ENCODE data around the gene ZBTB2.
A peak's percentile ranks its signal among the peaks of the same experiment; 100 is the strongest.

ZBTB2 gene
- 6.2 to 24.3 (median 15.5) reads per million in 17 experiments for total RNA-seq

- DNase-seq, result peak; percentile 48 to 79 (median 68)
Measured at GRCh38 chr6:151391471-151392413, at the start of gene ZBTB2. TSS of gene ZBTB2 (minus strand) at chr6:151391559. CDS start at chr6:151373637, 17,922 bp downstream.

- peak in 3 of 4 experiments; percentile 18 to 51 (median 33) for DNase-seq
Measured at GRCh38 chr6:151440930-151441329, 49.6 kb upstream of the ZBTB2 start.

- DNase-seq, result no peak
Measured at GRCh38 chr6:151440498-151440897, 49.1 kb upstream of the ZBTB2 start.

- no peak for DNase-seq
Measured at GRCh38 chr6:151437401-151437800, 46.0 kb upstream of the ZBTB2 start.

- no peak for DNase-seq
Measured at GRCh38 chr6:151436802-151437201, 45.4 kb upstream of the ZBTB2 start.

- peak in 3 of 4 experiments; percentile 14 to 39 (median 31) for DNase-seq
Measured at GRCh38 chr6:151436300-151436699, 44.9 kb upstream of the ZBTB2 start.

- DNase-seq, result no peak
Measured at GRCh38 chr6:151434369-151434768, 43.0 kb upstream of the ZBTB2 start.

GRCh38 chr6:151432651-151433050, 41.3 kb upstream of the ZBTB2 start:
- no peak for DNase-seq

- no peak for DNase-seq
Measured at GRCh38 chr6:151431337-151431736, 40.0 kb upstream of the ZBTB2 start.

GRCh38 chr6:151430886-151431285, 39.5 kb upstream of the ZBTB2 start:
- no peak for DNase-seq

- no peak for DNase-seq
Measured at GRCh38 chr6:151428093-151428735, 36.9 kb upstream of the ZBTB2 start.

GRCh38 chr6:151425561-151425960, 34.2 kb upstream of the ZBTB2 start:
- DNase-seq, result no peak

GRCh38 chr6:151422981-151423380, 31.6 kb upstream of the ZBTB2 start:
- no peak for DNase-seq

- DNase-seq, result no peak
Measured at GRCh38 chr6:151417477-151417876, 26.1 kb upstream of the ZBTB2 start.

GRCh38 chr6:151414641-151415260, 23.4 kb upstream of the ZBTB2 start:
- DNase-seq, result no peak

- no peak for DNase-seq
Measured at GRCh38 chr6:151413372-151414145, 22.2 kb upstream of the ZBTB2 start.

GRCh38 chr6:151412909-151413308, 21.6 kb upstream of the ZBTB2 start:
- DNase-seq, result peak; percentile 22 to 73 (median 50)

GRCh38 chr6:151409679-151410078, 18.3 kb upstream of the ZBTB2 start:
- no peak for DNase-seq

- no peak for DNase-seq
Measured at GRCh38 chr6:151409260-151409659, 17.9 kb upstream of the ZBTB2 start.

- no peak for DNase-seq
Measured at GRCh38 chr6:151408858-151409257, 17.5 kb upstream of the ZBTB2 start.

GRCh38 chr6:151403919-151404308, 12.6 kb upstream of the ZBTB2 start:
- DNase-seq, result no peak

GRCh38 chr6:151402228-151402627, 10.9 kb upstream of the ZBTB2 start:
- no peak for DNase-seq
